BE2C (cell line): ENCODE results near the gene LIPC.

Source experiments
- DNase-seq: peaks from one replicate; pipeline ENCODE4 v3.0.0-alpha.2; 2020
- H3K27me3 ChIP-seq: fragments of 250-450 bp; sonication (Bioruptor Pico); 2 replicates; pipeline ENCODE4 v1.5.1; 2020; ENCODE audit warnings: mild to moderate bottlenecking
- H3K36me3 ChIP-seq: fragments of 250-450 bp; sonication (Bioruptor Pico); 2 replicates; pipeline ENCODE4 v1.5.1; 2020; ENCODE audit warnings: mild to moderate bottlenecking
- H3K4me1 ChIP-seq: fragments of 250-450 bp; sonication (Bioruptor Pico); 2 replicates; pipeline ENCODE4 v1.5.1; 2020
- H3K4me3 ChIP-seq: 2 replicates; pipeline ENCODE4 v1.5.1; 2011; ENCODE audit warnings: low read depth, low read length
- H3K9me3 ChIP-seq: fragments of 250-450 bp; sonication (Bioruptor Pico); 2 replicates; pipeline ENCODE4 v1.5.1; 2020
- CTCF ChIP-seq: IDR thresholded peaks from 2 replicates; pipeline ENCODE4 v1.5.1; 2012; ENCODE audit warnings: mild to moderate bottlenecking, low read depth, low read length

The LIPC gene

GRCh38 chr15:58573270-58573669, 141.5 kb downstream of the LIPC start:
- H3K27me3 ChIP-seq, result no peaks in the 10 kb centered on the region
- no peak for DNase-seq
- H3K4me3 ChIP-seq, result no peak overlapping the region
- no peaks in the 10 kb centered on the region for H3K9me3 ChIP-seq
- no peaks in the 10 kb centered on the region for H3K4me1 ChIP-seq
- TF ChIP-seq CTCF, result no peak
- no peaks in the 10 kb centered on the region for H3K36me3 ChIP-seq

- Histone ChIP-seq H3K27me3 (no peaks in the 10 kb centered on the region), H3K9me3 (no peaks in the 10 kb centered on the region), H3K4me3 (no peak overlapping the region), H3K36me3 (no peaks in the 10 kb centered on the region), H3K4me1 (no peaks in the 10 kb centered on the region)
- TF ChIP-seq CTCF, result no peak
- no peak for DNase-seq
Measured at GRCh38 chr15:58574631-58575030, 142.8 kb downstream of the LIPC start.

- no peak for DNase-seq
- TF ChIP-seq CTCF, result no peak
- H3K4me3 ChIP-seq, result no peak overlapping the region
- no peaks in the 10 kb centered on the region for H3K4me1 ChIP-seq
- no peaks in the 10 kb centered on the region for H3K27me3 ChIP-seq
- H3K9me3 ChIP-seq, result no peaks in the 10 kb centered on the region
- no peaks in the 10 kb centered on the region for H3K36me3 ChIP-seq
Measured at GRCh38 chr15:58575045-58575786, 143.4 kb downstream of the LIPC start.

GRCh38 chr15:58576657-58577056, 144.9 kb downstream of the LIPC start:
- H3K27me3 ChIP-seq, result no peaks in the 10 kb centered on the region
- no peaks in the 10 kb centered on the region for H3K36me3 ChIP-seq
- no peaks in the 10 kb centered on the region for H3K9me3 ChIP-seq
- no peak overlapping the region for H3K4me3 ChIP-seq
- no peak for TF ChIP-seq CTCF
- DNase-seq, result no peak
- H3K4me1 ChIP-seq, result no peaks in the 10 kb centered on the region

GRCh38 chr15:58582160-58582559, 150.4 kb downstream of the LIPC start:
- H3K9me3 ChIP-seq, result no peaks in the 10 kb centered on the region
- H3K4me3 ChIP-seq, result no peak overlapping the region
- H3K27me3 ChIP-seq, result no peaks in the 10 kb centered on the region
- DNase-seq, result no peak
- no peaks in the 10 kb centered on the region for H3K4me1 ChIP-seq
- no peak for TF ChIP-seq CTCF
- H3K36me3 ChIP-seq, result no peaks in the 10 kb centered on the region

GRCh38 chr15:58583171-58583908, 151.5 kb downstream of the LIPC start:
- Histone ChIP-seq H3K4me1 (no peaks in the 10 kb centered on the region), H3K4me3 (no peak overlapping the region), H3K9me3 (no peaks in the 10 kb centered on the region), H3K36me3 (no peaks in the 10 kb centered on the region), H3K27me3 (no peaks in the 10 kb centered on the region)
- DNase-seq, result no peak
- no peak for TF ChIP-seq CTCF
